HPDE6-E6E7 (cell line): ENCODE data around the gene RNF220.
"Not testable (repeated sequence)": the region's sequence is repeated elsewhere in the genome, so short reads cannot be mapped to it uniquely, and the experiment has no call there.

Source experiments
- DNase-seq: peaks from one replicate; pipeline ENCODE4 v3.0.0; 2011; ENCODE audit warnings: missing footprints; ENCODE audit errors: extremely low spot score

The RNF220 gene

DNA sequence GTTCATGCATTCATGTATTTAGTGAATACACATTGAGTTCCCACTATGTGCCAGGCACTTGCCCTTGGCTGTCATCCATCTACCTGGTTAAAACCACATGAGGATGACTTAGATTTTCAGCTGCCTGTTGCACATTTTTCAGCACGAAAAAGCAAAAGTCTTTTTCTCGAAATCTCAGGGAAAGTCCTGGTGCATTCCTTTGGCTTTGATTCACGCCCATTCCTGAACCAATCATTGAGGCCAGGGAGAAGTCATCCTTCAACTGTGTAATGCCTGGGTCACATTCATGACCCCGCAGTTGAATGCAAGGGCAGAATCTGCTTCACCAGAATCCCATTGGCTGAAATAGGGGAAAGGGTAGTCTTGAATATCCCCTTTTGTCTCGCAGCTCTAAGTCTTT lies 84.4 kb downstream of the RNF220 start:
- DNase-seq = no peak

DNA sequence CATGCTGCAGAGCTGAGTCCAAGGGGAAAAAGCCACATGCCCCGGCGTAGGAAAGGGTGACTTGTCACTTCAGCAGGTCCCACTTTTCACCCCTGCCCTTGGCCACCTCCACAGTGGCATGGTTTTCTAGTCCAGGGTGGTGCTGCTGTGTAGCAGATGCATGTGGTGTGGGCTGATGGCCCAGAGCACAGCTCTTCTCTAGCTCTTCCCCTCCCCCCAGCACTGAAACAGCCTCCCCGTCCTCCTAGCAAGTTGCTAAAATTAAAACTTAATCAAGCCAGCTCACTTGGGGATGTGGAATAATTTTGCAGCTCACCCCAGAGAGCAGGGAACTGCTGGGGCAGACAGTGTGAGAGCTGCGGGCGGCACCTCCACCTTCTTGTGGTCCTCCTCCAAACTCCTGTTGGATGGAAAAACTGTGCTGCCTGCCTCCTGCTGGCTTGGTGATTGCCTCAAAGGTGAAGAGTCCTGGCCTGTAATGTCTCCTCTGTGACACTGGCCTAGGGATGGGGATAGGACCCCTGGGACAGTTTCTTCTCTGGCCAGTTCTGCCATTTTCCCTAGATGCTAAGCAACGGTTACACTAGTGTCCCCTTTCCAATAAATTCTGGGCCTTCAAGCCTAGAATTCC lies 91.6 kb downstream of the RNF220 start:
- DNase-seq = no peak

DNA sequence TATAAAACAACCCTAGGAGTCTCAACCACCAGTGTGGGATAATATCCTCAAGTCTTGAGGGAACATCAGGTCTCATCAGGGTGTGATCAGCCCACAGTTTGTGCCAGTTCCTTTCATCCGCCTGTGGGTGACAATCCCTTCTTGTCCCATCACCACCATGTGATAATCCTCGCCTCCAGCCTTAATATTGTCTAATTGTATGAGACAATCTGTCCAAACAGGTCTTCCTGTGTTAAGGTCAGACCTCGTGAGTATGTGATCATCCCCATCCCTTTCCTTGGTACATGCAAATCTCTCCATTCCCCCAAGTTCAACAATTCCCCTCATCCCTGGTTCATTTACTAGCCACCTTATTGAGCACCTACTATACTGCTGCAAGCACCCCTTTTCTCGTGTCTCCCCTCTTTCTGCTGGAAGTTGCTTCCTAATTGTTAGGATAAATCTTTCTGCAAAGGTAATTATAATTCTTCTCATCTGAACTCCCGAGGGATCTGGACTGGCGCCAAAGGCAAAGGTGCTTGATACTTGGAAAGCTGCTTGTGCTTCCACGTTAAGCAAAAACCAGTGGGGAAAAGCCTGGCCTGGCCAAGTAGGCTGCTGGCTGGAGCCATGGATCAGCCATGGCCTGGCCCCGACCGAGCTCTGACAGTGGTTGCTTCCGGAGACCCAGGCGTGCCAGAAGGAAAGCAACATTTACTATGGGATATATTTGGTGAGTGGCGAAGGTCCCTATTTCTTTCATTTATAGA lies 92.5 kb downstream of the RNF220 start:
- no peak for DNase-seq

DNA sequence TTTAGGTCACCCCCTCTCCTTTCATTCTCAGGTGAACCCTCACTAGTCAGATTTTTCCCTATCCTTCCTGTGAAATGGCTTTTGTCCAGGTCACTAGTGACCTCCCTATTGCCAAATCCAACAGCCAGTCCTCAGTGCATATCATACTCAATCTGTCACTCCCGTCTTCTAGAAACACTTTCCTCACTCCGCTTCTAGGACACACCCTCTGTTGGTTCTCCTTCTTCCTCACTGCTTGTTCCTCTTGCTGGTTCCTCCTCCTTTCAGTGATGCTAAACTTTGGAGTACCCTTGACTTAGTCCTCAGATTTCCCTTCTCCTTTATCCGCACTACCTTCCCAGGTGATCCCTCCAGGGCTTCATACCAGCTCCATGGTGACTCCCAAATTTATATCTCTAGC lies 94.3 kb downstream of the RNF220 start:
- DNase-seq = no peak

DNA sequence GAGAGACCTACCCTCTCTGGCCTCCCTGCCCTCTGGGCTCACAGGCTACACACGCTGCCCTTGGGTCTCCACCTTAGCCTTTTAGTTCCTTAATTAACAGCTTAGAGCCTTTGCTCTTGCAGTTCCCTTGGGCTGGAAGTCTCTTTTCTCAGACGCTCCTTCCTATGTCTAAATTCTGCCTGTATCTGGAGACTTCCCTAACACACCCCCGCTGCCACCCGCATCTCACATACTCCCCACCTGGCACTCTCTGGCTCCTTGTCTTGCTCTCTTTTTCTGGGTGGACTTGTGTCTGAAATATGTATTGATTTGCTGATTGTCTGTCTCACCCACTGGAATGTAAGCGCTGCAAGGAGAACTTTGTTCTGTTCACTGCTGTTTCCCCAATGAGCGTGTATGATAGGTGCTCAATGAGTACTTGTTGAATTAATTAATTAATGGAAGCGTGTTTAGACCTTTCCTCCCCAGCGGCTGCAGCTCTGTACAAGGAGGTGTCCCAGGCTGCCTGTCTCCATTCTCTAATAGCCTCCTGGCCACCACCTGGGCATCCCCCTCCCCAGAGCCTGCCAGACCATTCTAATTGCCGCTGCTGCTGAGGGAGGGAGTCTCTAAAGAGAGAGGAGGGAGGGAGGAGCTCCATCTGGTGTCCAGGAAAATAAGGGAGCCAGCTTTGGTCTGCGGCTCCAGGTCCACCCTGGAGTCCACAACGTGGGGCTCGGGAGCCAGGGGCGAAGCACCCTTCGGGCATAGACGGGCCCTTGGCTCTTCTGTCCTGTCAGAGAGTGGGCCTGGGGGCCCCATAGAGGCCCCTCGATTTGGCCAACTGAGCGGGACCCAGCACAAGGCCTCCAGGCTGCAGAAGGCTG lies 95.4 kb downstream of the RNF220 start:
- no peak for DNase-seq

DNA sequence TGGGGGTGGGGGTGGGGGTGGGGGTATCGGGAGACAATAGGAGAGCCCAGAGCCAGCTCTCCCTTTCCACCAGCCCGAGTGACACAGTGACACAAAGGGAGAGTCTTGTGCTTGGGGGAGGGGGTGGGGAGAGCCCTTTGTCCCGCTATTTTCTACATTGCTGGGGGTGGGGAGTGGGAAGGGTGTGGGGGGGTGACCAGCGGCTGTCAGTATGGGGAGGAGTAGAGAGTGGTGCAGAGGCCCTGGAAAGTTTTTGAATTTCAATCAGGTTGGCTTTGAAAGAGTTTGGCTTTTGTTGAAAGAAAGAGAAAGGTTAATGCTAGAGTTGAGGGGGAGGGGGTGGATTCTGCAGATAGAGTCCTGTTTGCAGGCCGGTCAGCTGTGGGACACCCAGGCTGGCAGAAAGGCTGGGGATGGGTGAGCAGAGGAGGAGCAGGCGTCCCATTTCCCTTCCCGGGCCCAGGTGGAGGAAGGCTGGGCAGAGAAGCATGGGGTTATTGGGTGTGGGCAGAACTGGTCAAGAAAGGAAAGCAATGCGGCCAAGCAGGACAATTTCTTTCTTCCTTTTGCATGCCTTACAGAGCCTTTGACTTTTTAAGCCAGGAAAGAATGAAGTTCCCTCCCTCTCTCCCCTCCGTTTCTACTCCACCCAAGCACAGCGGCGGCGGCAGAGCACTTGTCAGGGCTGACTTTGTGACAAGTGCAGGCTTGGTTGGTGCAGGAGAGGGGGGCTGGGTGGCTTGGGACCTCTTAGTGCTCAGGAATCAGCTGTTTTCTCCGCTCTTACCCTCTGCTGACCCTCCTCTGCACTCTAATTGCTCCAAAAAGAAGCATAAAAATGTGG lies 96.2 kb downstream of the RNF220 start:
- no peak for DNase-seq

DNA sequence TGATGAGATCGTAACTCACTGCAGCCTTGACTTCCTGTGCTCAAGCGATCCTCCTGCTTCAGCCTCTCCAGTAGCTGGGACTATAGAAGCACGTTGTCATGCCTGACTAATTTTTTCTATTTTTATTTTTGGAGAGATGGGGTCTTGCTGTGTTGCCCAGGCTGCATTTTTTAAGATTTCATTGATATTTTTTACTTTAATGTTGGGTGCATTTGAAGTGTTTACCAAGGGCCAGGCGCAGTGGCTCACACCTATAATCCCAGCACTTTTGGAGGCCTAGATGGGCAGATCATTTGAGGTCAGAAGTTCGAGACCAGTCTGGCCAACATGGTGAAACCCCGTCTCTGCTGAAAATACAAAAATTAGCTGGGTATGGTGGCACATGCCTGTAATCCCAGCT lies 97.8 kb downstream of the RNF220 start:
- DNase-seq = not testable (repeated sequence)

DNA sequence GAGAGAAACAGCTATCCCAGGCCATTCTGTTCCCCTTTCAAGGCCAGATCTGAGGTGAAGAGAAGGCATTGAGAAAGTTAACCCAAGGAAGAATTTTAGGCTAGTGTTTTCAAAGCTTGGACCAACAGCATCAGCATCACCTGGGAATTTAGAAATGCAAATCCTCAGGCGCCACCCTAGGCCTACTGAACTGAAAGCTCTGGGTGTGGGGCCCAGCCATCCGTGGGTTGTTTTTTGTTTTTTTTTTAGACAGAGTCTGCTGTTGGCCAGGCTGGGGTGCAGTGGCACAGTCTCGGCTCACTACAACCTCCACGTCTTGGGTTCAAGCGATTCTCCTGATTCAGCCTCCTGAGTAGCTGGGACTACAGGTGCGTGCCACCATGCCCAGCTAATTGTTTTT lies 98.6 kb downstream of the RNF220 start:
- DNase-seq = no peak

DNA sequence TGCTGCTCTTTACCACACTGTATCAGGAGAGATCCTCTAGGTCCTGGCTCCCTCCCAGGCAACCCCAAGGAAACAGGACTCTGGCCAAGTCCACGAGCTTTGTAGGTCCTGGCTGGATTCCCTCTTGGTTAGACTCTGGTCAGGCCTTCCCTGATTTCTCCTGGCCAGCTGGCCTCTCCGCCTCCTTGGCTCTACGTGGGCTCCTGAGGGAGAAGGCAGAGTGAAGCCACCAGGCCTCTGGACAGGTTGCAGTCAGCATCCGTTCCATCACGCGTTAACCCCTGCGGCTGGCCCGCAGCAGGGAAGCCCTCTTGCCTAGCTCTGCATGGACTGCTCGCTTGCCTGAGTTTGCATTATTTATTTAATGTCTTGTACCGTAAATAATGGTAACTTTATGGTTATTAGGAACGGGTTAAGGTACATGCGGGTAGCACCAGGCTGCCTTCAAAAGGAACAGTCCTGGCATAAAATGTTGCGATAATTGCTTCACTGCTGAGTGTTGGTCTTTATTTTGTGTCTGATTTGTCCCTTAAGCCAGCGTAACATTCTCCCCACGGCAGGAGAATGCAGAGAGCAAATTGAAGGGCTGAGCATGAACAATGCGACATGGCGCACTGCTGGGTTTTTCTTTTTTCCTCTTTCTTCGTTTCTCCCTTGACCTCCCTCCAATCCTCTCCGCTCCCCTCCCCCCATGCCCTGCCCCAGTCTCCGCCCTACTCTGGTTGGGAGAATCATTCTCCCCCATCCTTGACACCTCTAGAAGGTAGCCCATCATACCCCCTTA lies 100.3 kb downstream of the RNF220 start:
- no peak for DNase-seq

DNA sequence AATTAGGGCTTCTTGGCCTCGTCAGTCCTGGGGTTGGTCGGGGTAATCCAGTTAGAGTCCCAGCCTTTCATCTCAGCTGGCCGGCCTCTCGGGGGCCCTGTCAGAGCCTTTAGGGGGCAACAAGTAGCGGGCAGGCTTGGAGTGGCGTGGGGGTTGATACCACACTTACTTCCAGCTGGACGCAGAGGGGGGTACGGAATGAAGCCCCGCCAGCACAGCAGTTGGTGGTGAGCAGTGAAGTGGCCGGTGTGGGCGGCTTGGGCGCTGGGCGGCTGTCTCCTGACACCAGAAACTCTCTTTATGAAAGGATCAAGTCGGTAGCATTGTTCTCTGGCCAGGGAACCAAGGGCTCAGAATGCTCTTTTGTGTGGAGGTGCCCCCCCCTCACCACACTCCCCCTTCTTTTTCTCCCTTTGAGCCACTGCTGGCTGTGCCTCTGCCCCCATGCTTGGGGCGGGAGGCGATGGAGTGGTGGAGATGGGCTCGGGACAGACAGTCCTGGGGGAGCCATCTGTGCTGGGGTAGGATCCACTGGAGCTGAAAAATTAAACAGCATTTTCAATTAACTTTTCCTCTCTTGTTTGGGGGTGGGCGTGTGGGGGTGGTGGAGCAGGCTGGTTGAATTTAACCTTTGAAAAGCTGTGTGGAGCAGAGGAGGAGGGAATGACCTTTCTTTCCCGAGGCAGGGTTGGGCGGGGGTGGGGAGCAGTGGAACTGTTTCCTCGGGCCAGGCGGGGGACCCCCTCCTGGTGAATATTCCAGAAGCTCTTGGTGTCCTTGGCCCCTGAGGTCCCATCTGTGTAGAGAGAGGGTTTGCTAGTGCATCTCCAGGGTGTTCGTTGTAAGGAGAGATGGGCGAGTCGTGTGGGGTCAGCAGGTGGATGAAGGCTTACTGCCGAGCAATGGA lies 102.7 kb downstream of the RNF220 start:
- DNase-seq = no peak

DNA sequence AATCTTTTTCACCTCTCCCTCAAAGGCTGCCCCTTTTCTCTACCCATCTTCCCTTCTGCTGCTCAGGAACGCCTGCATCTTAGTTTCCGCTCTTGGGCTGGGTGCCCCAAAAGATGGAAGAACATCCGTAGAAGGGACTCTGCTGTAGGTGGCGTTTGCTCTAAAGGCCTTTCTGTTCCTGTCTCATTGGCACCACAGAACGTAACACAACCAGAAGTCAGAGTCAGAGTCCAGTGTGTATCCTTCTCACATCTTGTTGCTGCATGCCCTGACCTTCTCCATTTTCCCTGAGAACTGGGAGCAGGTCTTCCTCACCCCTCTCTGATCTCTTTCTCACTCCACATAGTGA lies 103.3 kb downstream of the RNF220 start:
- no peak for DNase-seq

DNA sequence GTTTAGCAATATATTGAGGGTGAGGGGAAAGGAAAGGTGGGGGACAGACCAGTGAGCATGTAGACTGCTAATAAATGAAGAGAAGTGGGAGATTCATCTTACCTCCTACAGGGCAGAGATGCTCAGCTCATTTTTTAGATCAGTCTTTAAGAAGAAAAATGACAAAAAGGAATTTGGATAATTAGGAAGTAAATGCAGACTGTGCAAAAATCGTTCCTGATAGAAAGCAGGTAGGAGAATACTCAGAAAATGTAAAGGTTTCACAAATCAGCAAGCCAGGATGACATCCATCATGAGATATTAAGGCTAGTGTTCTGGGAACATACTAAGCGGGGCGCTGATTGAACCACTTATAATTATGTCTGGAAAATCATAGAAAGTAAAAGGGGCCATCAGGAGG lies 106.3 kb downstream of the RNF220 start:
- no peak for DNase-seq

DNA sequence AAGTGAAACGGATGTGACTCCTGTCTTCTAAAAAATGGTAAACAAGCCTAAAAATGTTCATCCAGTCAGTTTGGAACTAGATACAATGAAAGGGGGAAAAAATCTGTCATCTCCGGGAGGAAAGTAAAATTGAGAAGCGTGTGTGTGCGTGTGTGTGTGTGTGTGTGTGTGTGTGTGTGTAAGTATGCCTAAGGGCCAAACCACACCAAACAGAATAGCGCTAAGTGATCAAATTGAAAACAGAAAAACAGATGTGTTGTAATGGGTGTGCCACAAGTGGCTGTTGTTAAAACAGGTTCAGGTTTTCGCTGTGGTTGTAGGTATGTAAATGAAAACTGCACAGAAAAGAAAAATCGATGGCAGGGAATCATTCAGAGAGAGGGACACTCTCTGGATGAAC lies 106.7 kb downstream of the RNF220 start:
- no peak for DNase-seq

DNA sequence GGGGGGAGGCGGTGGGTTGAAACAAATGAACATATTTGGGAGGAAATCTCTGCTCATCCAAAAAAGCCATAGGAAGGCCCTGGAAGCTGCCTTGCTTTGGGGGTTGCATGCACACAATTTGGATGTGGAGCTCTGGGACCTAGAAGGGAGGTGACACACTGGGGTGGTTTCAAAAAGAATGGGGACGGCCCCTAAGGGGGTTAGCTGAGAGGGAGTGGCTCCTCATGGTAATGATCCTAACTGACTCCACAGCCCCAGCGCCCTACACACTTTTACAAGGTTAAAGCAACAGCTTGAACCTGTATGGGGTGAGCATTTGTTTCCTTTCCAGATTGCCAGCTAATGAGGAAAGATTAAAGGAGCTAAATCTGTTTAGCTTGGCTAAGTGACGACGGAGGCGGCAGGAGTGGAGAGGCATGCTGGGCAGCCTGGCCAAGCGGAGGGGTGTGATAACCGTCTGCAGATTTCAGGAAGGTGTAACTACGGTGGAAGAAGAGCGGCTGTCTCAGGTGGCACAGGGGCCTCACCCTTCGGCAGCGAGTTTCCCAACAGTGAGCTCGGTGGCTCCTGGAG lies 107.3 kb downstream of the RNF220 start:
- no peak for DNase-seq

DNA sequence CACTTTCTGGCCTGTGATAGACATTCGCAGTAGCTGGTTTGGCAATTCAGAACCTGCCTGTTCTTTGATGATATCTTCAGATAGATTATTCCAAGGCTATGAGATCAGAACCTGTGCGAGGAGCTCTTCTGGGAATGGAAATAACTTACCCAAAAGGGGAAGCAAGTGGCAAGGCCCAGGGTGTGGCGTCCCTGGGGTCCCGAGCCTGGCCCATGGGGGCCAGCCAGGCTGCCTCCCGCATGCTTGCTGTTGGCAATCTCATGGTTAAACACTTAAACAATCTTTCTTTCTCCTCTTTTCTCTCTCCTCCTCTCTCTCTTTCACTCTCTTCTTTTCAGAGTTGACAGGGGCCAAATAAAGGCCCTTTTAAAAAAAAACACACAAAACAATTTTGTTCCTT lies 108.1 kb downstream of the RNF220 start:
- no peak for DNase-seq

DNA sequence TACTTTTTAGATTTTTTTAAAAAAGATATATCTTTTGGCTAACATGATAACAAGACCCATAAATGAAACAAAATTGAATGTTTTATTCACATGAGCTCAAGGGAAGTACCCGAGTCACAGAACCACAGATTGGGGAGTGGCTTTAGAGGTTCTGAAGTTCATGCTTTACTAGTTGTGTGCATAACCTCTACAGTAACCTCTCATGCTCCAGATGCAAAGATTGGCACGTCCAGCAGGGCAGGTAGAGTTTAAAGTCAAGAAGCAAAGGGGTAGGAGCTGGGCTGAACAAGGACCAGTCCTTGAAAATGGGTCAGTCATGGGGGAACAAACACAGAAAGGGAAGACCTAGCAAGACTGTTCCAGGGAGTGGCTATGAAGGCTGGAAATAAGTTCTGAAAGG lies 109.6 kb downstream of the RNF220 start:
- no peak for DNase-seq

DNA sequence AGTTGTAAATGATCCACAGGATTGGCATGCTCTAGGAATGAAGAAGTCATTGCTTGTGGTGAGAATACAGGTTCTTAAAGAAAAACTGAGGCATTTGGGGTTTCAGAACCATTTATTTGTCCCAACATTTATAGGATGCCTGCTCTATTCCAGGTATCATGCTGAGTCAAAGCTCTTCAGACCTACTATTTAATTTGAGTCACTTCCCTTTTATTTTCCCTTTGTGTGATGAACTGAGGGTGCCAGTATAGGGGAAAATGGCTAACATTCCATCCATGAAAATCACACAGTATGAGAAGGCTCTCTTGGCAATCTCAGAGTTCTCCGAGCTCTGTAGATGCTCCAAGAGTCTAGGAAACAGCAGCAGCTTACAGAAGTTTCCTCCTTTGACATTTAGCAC lies 110.4 kb downstream of the RNF220 start:
- peak; percentile 27 for DNase-seq

DNA sequence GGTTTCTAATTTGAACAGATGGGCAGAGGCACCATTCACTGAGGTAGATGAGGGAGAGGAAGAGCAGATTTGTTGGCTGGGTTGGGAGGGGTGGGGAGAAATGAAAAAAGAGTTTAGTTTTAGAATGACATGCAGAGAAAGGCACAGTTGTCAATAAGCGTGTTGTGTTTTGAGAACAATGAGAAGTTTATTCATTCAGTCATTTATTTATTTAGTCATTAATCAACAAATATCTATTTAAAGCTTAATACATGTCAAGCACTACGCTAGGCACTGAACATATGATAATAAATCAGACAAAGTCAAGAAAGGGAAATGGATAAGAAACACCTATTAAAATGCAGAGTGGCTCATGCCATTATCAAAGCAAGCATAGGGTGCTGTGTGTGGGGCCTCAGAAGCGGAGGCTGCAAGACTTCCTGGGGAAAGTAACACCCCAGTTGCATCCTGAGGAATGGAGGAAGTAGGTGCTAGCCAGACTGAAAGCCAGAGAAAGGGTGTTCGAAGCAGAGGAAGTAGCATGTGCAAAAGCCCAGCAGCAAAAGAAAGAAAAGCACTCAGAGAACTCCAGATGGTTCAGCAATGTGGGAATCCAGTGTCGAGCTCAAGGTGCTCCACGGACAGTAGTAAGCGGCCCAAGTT lies 114.1 kb downstream of the RNF220 start:
- DNase-seq = no peak

DNA sequence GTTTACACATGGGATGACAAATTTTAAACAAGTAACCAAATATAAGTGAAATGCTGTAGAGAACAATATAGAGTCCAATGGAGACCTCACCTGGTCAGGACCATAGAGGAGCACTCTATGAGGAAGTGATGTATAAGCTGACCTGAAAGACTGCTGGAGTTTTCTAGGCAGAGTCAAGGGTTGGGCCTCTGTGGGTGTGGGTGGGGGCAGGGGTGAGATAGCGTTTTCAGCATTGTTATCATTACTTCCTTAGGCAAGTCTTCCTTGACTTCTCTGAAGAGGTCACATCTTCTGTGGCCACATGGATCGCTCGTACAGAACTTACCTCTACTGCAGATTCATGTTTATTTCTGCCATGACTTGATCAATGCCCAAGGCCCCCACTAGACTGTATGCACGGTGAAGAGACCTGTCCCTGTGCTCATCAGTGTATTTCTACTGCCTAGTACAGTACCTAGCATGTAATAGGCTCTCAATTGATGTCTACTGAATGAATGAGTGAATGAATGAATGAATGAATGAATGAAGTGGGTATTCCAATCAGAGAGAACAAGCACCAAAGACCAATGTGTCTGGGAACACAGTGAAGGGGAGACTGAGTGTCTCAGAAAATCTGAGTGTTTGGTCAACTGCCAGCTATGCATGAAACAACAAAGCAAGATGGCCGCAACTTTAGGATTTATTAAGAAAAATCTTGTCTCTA lies 116.5 kb downstream of the RNF220 start:
- no peak for DNase-seq
